Activated T-cell treated with anti-CD3 and anti-CD28 coated beads, Interleukin-2, amount 50 U/mL, for 4 hours (primary cell): ENCODE results near the gene CADPS2. TPM values are rescaled to one million over a fixed set of nuclear protein-coding genes. Genes with fewer than 3 reads are reported as not detected.

Source experiments
- ATAC-seq, 2 donors: fragments of 200-7000 bp; cut with Tn5 transposase; one replicate each; pipeline ENCODE4 v1.10.0; 2021
- DNase-seq: peaks from one replicate; pipeline ENCODE4 v3.0.0-alpha.2; 2020
- H3K27me3 Mint-ChIP-seq: one replicate; pipeline ENCODE4 v1.8.0; 2021; ENCODE audit warnings: low read depth, mixed read lengths
- H3K36me3 Mint-ChIP-seq: one replicate; pipeline ENCODE4 v1.8.0; 2022; ENCODE audit warnings: mixed read lengths; ENCODE audit not compliant: insufficient read depth
- H3K4me1 Mint-ChIP-seq: one replicate; pipeline ENCODE4 v1.8.0; 2021; ENCODE audit warnings: low read depth, mixed read lengths
- H3K4me3 Mint-ChIP-seq: one replicate; pipeline ENCODE4 v1.8.0; 2021; ENCODE audit warnings: mild to moderate bottlenecking, moderate library complexity, mixed read lengths
- H3K9me3 Mint-ChIP-seq: one replicate; pipeline ENCODE4 v1.8.0; 2021; ENCODE audit warnings: mixed read lengths
- total RNA-seq, 3 donors: library from RNA; stranded (reverse); gene quantifications; one replicate each; pipeline ENCODE4 v1.2.1, GENCODE V29; 2021

CADPS2 gene
- total RNA-seq, 3 donors from 2014 or later: 0.11 to 0.18 (median 0.16) TPM

- Mint-ChIP-seq H3K4me1 (peaks cover 4% of the 10 kb centered on the region), H3K27me3 (peaks cover 33% of the 10 kb centered on the region), H3K9me3 (no peaks in the 10 kb centered on the region), H3K36me3 (no peaks in the 10 kb centered on the region), H3K4me3 (no peak overlapping the region)
- DNase-seq (no peak), ATAC-seq (no peak)
Measured at GRCh38 chr7:122883049-122883680, 3.1 kb downstream of the CADPS2 start.

GRCh38 chr7:122881324-122881723, 4.9 kb downstream of the CADPS2 start:
- no peaks in the 10 kb centered on the region for H3K9me3 Mint-ChIP-seq
- peaks cover 21% of the 10 kb centered on the region for H3K27me3 Mint-ChIP-seq
- ATAC-seq: no peak
- no peak for DNase-seq
- H3K4me1 Mint-ChIP-seq: peaks cover 3% of the 10 kb centered on the region
- H3K36me3 Mint-ChIP-seq: no peaks in the 10 kb centered on the region
- H3K4me3 Mint-ChIP-seq: no peak overlapping the region

DNA sequence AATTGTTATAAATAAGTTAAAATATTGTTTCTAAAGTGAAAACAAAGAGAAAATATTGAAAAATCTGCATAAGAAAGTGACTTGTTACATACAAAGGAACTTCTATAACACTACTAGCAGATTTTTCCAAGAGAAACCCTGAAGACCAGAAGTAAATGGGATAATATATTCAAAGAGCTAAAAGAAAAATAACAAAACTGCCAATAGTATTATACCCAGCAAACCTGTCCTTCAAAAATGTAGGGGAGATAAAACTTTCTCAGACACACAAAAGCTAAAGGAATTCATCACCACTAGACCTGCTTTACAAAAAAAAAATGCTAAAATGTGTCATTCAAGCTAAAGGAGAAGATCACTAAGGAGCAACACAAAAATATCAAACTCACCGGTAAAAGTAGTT, 17.0 kb downstream of the CADPS2 start:
- Mint-ChIP-seq H3K4me3 (no peak overlapping the region), H3K27me3 (no peaks in the 10 kb centered on the region), H3K9me3 (peaks cover 40% of the 10 kb centered on the region), H3K4me1 (no peaks in the 10 kb centered on the region), H3K36me3 (no peaks in the 10 kb centered on the region)
- ATAC-seq (no peak), DNase-seq (no peak)

DNA sequence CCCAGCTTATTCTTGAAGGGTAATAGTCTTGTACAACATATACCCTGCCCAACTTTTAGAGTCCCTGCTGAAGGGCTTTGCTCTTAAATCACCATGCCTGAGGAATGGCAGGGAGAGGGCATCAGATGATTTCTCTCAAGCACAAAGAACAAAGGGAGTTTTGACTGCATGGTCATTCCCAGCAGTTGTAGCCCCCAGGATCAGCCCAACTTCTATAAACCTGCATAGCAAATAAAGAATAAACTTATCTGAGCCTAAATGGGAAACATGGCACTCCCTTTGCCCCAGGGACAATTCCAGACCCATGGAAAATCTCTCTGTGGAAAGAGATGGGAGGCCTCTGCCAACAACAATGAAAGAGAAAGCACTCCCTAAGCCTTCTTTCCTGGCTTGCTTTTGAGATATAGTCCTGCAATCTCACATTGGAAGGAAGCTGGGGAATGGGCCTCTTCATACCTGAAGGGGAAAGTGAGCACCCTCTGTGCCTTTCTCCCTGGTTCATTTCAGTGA, 18.7 kb downstream of the CADPS2 start:
- peaks cover 40% of the 10 kb centered on the region for H3K9me3 Mint-ChIP-seq
- H3K4me3 Mint-ChIP-seq: no peak overlapping the region
- no peaks in the 10 kb centered on the region for H3K4me1 Mint-ChIP-seq
- ATAC-seq: no peak
- no peaks in the 10 kb centered on the region for H3K36me3 Mint-ChIP-seq
- no peaks in the 10 kb centered on the region for H3K27me3 Mint-ChIP-seq
- DNase-seq: no peak

DNA sequence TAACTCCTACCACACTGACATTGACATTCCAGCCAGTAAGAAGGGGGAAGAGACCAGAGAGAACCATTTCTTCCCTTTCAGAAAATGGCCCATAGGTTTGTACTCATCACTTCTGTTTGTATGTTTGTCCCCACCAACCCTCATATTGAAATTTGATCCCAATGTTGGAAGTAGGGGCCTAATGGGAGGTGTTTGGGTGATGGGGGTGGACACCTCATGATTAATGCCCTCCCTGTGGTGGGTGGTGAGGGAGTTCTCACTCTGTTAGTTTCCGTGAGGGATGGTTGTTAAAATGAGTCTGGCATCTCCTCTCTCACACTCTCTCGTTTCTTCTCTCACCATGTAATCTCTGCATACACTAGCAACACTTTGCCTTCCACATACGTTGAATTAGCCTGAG, 21.4 kb downstream of the CADPS2 start:
- H3K36me3 Mint-ChIP-seq: no peaks in the 10 kb centered on the region
- ATAC-seq (no peak), DNase-seq (no peak)
- peaks cover 25% of the 10 kb centered on the region for H3K9me3 Mint-ChIP-seq
- no peaks in the 10 kb centered on the region for H3K27me3 Mint-ChIP-seq
- no peaks in the 10 kb centered on the region for H3K4me1 Mint-ChIP-seq
- H3K4me3 Mint-ChIP-seq: no peak overlapping the region

- Mint-ChIP-seq H3K36me3 (no peaks in the 10 kb centered on the region), H3K4me1 (no peaks in the 10 kb centered on the region), H3K4me3 (no peak overlapping the region), H3K9me3 (peaks cover 18% of the 10 kb centered on the region), H3K27me3 (no peaks in the 10 kb centered on the region)
- DNase-seq: no peak
- no peak for ATAC-seq
Measured at GRCh38 chr7:122864016-122864415, 22.2 kb downstream of the CADPS2 start.

DNA sequence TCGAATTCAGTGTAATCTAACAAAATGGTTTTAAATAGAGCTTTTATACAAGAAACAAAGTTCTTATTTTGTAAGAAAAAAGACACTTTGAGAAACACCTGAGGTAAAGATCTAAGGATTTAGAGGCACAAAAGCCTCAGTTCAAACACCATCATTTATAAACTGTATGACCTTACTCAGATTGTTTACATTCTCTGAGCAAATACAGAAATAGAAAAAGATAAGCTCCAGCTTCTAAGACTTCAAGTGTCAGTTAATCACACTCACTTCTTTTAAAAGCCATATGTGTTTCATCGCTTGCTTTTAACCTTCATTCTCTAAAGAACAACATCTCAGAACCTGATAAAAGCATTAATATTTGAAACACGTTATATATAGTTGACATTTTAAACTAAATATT, 27.9 kb downstream of the CADPS2 start:
- DNase-seq (no peak), ATAC-seq (no peak)
- no peaks in the 10 kb centered on the region for H3K4me1 Mint-ChIP-seq
- H3K4me3 Mint-ChIP-seq: no peak overlapping the region
- no peaks in the 10 kb centered on the region for H3K27me3 Mint-ChIP-seq
- H3K9me3 Mint-ChIP-seq: peaks cover 3% of the 10 kb centered on the region
- no peaks in the 10 kb centered on the region for H3K36me3 Mint-ChIP-seq

DNA sequence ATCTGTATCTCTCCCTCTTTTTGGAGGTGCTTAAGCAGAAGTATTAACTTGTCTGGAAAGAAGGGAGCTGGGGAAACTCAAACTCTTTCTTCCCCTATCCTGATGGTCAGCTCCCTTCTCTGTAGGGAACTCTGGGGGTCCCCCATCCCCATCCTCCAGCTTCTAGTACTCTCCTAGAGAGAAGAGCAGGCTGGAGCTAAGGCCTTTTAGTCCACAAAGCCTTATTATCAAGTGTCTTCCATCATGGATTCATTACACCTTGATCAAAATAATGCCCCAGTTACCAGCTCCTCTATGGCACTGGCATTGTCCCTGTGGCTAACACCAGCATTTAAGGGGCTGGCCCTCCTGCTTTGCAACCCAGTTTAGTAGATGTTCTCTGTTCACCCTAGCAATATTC, 35.7 kb downstream of the CADPS2 start:
- Mint-ChIP-seq H3K36me3 (no peaks in the 10 kb centered on the region), H3K27me3 (no peaks in the 10 kb centered on the region), H3K4me1 (no peaks in the 10 kb centered on the region), H3K4me3 (no peak overlapping the region), H3K9me3 (peaks cover 12% of the 10 kb centered on the region)
- no peak for DNase-seq
- no peak for ATAC-seq

DNA sequence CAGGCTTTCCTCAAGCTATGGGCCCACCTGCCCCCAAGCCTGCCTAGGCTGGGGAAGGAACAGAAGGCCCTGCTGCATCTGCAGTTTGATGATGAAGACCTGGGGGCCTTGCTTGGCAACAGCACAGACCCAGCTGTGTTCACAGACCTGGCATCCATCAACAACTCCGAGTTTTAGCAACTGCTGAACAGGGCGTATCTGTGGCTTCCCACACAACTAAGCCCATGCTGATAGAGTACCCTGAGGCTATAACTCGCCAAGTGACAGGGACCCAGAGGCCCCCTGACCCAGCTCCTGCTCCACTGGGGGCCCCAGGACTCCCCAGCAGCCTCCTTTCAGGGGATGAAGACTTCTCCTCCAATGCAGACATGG, 36.3 kb downstream of the CADPS2 start:
- no peak for DNase-seq
- Mint-ChIP-seq H3K36me3 (no peaks in the 10 kb centered on the region), H3K4me1 (no peaks in the 10 kb centered on the region), H3K4me3 (no peak overlapping the region), H3K27me3 (no peaks in the 10 kb centered on the region), H3K9me3 (peaks cover 12% of the 10 kb centered on the region)
- ATAC-seq: no peak

DNA sequence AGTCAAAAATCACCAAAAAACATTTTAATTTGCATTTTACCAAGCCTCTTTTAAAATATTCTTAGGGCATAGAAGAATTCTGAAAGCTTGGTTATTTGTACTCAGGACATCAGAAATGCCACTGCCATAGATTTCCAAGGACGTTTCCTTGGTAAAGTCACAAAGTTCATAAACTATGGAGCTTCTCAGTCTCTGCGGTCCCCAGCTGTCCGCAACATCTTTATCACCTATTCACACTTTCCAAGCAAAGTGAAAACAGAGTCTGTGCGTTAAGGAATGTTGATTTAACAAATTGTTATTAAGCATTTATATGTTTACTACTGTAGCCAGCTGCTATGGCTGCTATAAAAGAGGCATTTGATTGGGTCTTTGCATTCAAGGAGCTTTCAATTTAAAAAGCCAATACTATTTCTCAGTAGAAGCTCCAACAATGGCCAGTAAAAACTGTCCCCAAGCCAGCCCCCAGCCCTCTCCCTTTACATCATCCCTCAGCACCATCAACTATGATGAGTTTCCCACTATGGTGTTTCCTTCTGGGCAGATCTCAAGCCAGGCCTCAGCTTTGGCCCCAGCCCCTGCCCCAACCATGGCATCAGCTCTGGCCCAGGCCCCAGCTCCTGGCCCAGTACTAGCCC, 36.8 kb downstream of the CADPS2 start:
- Mint-ChIP-seq H3K9me3 (peaks cover 12% of the 10 kb centered on the region), H3K27me3 (no peaks in the 10 kb centered on the region), H3K4me3 (no peak overlapping the region), H3K36me3 (no peaks in the 10 kb centered on the region), H3K4me1 (no peaks in the 10 kb centered on the region)
- no peak for ATAC-seq
- no peak for DNase-seq

GRCh38 chr7:122847871-122848473, 38.3 kb downstream of the CADPS2 start:
- no peaks in the 10 kb centered on the region for H3K27me3 Mint-ChIP-seq
- DNase-seq: no peak
- H3K36me3 Mint-ChIP-seq: no peaks in the 10 kb centered on the region
- peaks cover 12% of the 10 kb centered on the region for H3K9me3 Mint-ChIP-seq
- H3K4me1 Mint-ChIP-seq: no peaks in the 10 kb centered on the region
- H3K4me3 Mint-ChIP-seq: no peak overlapping the region
- no peak for ATAC-seq

GRCh38 chr7:122846591-122846990, 39.7 kb downstream of the CADPS2 start:
- ATAC-seq (no peak), DNase-seq (no peak)
- no peaks in the 10 kb centered on the region for H3K36me3 Mint-ChIP-seq
- H3K4me1 Mint-ChIP-seq: no peaks in the 10 kb centered on the region
- no peaks in the 10 kb centered on the region for H3K27me3 Mint-ChIP-seq
- H3K4me3 Mint-ChIP-seq: no peak overlapping the region
- peaks cover 10% of the 10 kb centered on the region for H3K9me3 Mint-ChIP-seq

DNA sequence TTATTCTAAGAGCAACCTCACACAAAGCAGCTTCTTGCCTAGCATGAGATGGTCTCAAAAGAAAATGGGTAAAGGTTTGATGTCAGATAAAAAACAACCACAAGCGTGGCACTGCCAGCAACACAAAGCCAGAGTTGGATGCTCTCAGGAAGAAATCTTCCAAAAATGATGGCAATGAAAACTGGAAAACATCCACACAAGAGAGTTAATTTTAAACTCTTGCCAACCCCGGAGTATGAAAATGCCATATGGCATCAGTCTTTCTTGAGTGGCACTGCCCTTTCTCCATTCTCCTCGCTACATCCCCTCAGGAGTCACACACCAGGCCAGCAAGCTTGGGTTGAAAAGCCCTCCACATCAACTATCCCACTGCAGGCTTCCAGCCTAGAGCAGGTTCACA, 41.0 kb downstream of the CADPS2 start:
- no peak for ATAC-seq
- H3K27me3 Mint-ChIP-seq: no peaks in the 10 kb centered on the region

GRCh38 chr7:122844191-122844988, 41.9 kb downstream of the CADPS2 start:
- peaks cover 10% of the 10 kb centered on the region for H3K9me3 Mint-ChIP-seq
- no peaks in the 10 kb centered on the region for H3K4me1 Mint-ChIP-seq
- ATAC-seq (no peak), DNase-seq (no peak)
- no peaks in the 10 kb centered on the region for H3K36me3 Mint-ChIP-seq
- no peaks in the 10 kb centered on the region for H3K27me3 Mint-ChIP-seq
- no peak overlapping the region for H3K4me3 Mint-ChIP-seq

More for the DNA sequence above, 41.0 kb downstream of the CADPS2 start:
- no peak overlapping the region for H3K4me3 Mint-ChIP-seq
- no peak for DNase-seq
- peaks cover 10% of the 10 kb centered on the region for H3K9me3 Mint-ChIP-seq
- H3K36me3 Mint-ChIP-seq: no peaks in the 10 kb centered on the region
- H3K4me1 Mint-ChIP-seq: no peaks in the 10 kb centered on the region
